ENCODE results near the gene TESPA1. TPM values are rescaled to one million over a fixed set of nuclear protein-coding genes. Genes with fewer than 3 reads are reported as not detected.

The TESPA1 gene
- total RNA-seq, 3 donors from 2014 or later (not counting 1 experiment from before 2014, with no cell fraction given): 39.9 to 59.6 (median 53.5) TPM

DNA sequence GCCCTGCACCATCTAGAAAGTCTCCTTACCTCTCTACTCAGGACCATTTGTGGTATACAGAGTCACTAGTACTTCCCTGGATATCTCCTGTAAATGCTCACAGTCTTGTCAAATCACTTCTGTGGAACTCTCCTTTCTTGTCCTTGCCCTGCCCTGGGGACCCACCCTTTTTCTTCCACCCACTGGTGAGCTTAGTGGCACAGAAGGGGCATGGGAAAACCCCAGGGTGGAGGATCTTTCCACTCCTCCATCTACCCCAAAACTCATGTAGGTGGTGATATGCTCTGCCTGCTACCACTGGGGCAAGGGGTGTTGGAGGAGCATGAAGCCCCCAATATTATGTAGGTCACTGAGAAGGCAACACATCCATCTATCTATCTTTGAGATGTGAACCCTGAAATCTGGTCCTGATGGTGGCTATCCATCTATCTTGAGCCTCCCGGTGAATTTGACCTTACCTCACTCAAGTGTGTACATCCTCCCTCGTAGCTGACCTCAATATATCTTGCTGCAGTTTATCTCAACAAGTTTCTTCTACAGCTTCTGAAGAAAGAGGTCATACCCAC, 943 bp downstream of the TESPA1 start:
- no peaks in the 10 kb centered on the region for H3K9me3 Mint-ChIP-seq
- H3K4me3 Mint-ChIP-seq: peak overlapping the region; percentile 92
- H3K27me3 ChIP-seq (ENCODE audit: control insufficient read depth, insufficient read depth, low read length): no peaks in the 10 kb centered on the region
- DNase-seq: peak in 1 of 2 donors; percentile 56
- TF ChIP-seq, protein P1, sequence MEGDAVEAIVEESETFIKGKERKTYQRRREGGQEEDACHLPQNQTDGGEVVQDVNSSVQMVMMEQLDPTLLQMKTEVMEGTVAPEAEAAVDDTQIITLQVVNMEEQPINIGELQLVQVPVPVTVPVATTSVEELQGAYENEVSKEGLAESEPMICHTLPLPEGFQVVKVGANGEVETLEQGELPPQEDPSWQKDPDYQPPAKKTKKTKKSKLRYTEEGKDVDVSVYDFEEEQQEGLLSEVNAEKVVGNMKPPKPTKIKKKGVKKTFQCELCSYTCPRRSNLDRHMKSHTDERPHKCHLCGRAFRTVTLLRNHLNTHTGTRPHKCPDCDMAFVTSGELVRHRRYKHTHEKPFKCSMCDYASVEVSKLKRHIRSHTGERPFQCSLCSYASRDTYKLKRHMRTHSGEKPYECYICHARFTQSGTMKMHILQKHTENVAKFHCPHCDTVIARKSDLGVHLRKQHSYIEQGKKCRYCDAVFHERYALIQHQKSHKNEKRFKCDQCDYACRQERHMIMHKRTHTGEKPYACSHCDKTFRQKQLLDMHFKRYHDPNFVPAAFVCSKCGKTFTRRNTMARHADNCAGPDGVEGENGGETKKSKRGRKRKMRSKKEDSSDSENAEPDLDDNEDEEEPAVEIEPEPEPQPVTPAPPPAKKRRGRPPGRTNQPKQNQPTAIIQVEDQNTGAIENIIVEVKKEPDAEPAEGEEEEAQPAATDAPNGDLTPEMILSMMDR (IDR thresholded peaks at IDR 0.05): no peak
- intact Hi-C loops (cut with micrococcal nuclease): no loop called here
- H3K27ac ChIP-seq (ENCODE audit: low read length): peak overlapping the region; percentile 90
- H3K4me3 ChIP-seq (ENCODE audit: low read length): peak overlapping the region; percentile 44
- peaks cover 12% of the 10 kb centered on the region for H3K36me3 ChIP-seq (ENCODE audit: control insufficient read depth, insufficient read depth, low read length)
- H3K4me1 Mint-ChIP-seq: peaks cover 67 to 69% of the 10 kb centered on the region in 2 donors
- H3K36me3 Mint-ChIP-seq: no peaks in the 10 kb centered on the region
- peak overlapping the region; percentile 88 to 94 for H3K27ac Mint-ChIP-seq
- no peak for ATAC-seq
- H3K4me1 ChIP-seq (ENCODE audit: control insufficient read depth, insufficient read depth, low read length): peaks cover 26% of the 10 kb centered on the region
- H3K9me3 ChIP-seq (ENCODE audit: control insufficient read depth, insufficient read depth, low read length): no peaks in the 10 kb centered on the region
- 13% methylated on average over 2 of the region's 2 CpGs for WGBS (ENCODE audit: insufficient coverage)
- no peaks in the 10 kb centered on the region for H3K27me3 Mint-ChIP-seq (ENCODE audit: low read depth in 2 of 2)

DNA sequence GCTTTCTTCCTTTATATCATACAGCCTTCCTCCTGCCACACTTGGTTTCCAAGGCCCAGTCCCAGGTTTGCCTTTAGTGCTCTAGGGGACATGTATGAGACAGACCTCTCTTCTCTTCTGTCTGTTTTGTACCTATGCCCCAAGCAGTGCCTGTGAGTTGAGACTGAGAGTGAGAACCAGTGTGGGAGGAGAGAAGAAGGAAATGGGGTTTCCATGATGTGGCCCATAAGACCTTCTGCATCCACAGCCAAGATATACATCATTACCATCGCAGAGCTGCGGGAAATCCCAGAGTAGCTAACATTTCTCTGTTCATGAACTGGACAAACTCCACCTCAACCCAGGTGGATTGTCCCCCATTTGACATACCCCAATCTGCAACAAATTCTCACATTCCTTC, 2.8 kb downstream of the TESPA1 start:
- Mint-ChIP-seq H3K9me3 (no peaks in the 10 kb centered on the region), H3K27ac (peak overlapping the region; percentile 88 to 94), H3K27me3 (ENCODE audit: low read depth in 2 of 2) (no peaks in the 10 kb centered on the region), H3K4me3 (peak overlapping the region; percentile 92), H3K36me3 (no peaks in the 10 kb centered on the region), H3K4me1 (peaks cover 85 to 87% of the 10 kb centered on the region in 2 donors)
- H3K4me1 ChIP-seq (ENCODE audit: control insufficient read depth, insufficient read depth, low read length): peaks cover 29% of the 10 kb centered on the region
- intact Hi-C loops (cut with micrococcal nuclease): no loop called here
- H3K36me3 ChIP-seq (ENCODE audit: control insufficient read depth, insufficient read depth, low read length): peaks cover 16% of the 10 kb centered on the region
- ATAC-seq: no peak
- peak overlapping the region; percentile 3 for H3K27ac ChIP-seq (ENCODE audit: low read length)
- TF ChIP-seq, protein P1 (IDR thresholded peaks at IDR 0.05): no peak
- WGBS (ENCODE audit: insufficient coverage): 71% methylated on average over 2 of the region's 2 CpGs
- H3K4me3 ChIP-seq (ENCODE audit: low read length): no peak overlapping the region
- DNase-seq: peak in 1 of 2 donors; percentile 62
- no peaks in the 10 kb centered on the region for H3K27me3 ChIP-seq (ENCODE audit: control insufficient read depth, insufficient read depth, low read length)
- H3K9me3 ChIP-seq (ENCODE audit: control insufficient read depth, insufficient read depth, low read length): no peaks in the 10 kb centered on the region

DNA sequence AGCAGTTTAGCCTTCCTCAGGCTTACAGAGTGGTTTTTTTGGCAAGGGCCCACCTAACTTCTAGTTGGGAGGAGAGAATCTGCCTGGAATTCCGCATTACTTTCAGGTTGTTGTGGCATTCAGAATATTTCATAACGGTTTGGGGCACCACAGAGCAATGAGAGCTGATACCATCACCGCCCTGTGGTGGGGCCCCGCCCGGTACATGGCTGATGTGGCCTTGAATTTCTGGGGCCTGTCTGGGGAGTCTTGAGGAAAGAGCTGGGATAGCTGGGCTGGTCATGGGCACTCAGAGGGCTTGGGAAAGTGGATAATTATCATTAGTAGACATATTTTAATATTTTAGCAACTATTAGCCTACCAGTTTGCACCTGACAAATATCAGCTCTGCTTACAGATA, 4.2 kb downstream of the TESPA1 start:
- Histone ChIP-seq H3K36me3 (ENCODE audit: control insufficient read depth, insufficient read depth, low read length) (peaks cover 19% of the 10 kb centered on the region), H3K27me3 (ENCODE audit: control insufficient read depth, insufficient read depth, low read length) (no peaks in the 10 kb centered on the region), H3K27ac (ENCODE audit: low read length) (peak overlapping the region; percentile 19), H3K4me1 (ENCODE audit: control insufficient read depth, insufficient read depth, low read length) (peaks cover 28% of the 10 kb centered on the region), H3K4me3 (ENCODE audit: low read length) (no peak overlapping the region), H3K9me3 (ENCODE audit: control insufficient read depth, insufficient read depth, low read length) (no peaks in the 10 kb centered on the region)
- peak overlapping the region; percentile 68 to 89 for H3K27ac Mint-ChIP-seq
- ATAC-seq: peak in 2 of 3 donors; percentile 29 to 44
- no peaks in the 10 kb centered on the region for H3K36me3 Mint-ChIP-seq
- no peaks in the 10 kb centered on the region for H3K27me3 Mint-ChIP-seq (ENCODE audit: low read depth in 2 of 2)
- peak overlapping the region; percentile 76 for H3K4me3 Mint-ChIP-seq
- 46% methylated on average over 5 of the region's 5 CpGs for WGBS (ENCODE audit: insufficient coverage)
- intact Hi-C loops (cut with micrococcal nuclease): no loop called here
- H3K4me1 Mint-ChIP-seq: peaks cover 95 to 97% of the 10 kb centered on the region in 2 donors
- TF ChIP-seq, protein P1 (IDR thresholded peaks at IDR 0.05): no peak
- H3K9me3 Mint-ChIP-seq: no peaks in the 10 kb centered on the region
- peak in 1 of 2 donors; percentile 62 for DNase-seq

DNA sequence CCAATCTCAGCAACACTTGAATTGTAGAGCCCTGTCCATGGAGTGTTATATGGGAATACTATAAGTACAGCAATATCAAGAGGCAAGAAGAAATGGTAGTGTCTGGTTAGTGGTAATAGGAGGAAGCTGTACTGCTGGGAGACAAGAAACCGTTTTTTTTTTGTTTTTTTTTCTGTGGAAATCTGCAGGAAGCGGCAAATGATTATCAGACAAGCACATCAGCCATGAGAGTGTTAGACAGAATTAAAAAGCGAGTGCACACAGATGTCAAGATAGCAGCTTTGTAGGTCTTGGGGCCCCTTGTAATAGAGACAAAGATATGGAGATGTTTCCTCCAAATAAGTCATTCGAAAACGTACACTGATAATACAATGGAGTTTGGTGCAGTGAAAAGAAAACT, 6.7 kb downstream of the TESPA1 start:
- no peaks in the 10 kb centered on the region for H3K27me3 Mint-ChIP-seq (ENCODE audit: low read depth in 2 of 2)
- peaks cover 21% of the 10 kb centered on the region for H3K36me3 Mint-ChIP-seq
- H3K27ac ChIP-seq (ENCODE audit: low read length): no peak overlapping the region
- peak in 1 of 2 donors; percentile 40 for DNase-seq
- TF ChIP-seq, protein P1 (IDR thresholded peaks at IDR 0.05): no peak
- peak in 1 of 3 donors; percentile 17 for ATAC-seq
- no peaks in the 10 kb centered on the region for H3K9me3 Mint-ChIP-seq
- peaks cover 85 to 90% of the 10 kb centered on the region in 2 donors for H3K4me1 Mint-ChIP-seq
- peaks cover 37% of the 10 kb centered on the region for H3K36me3 ChIP-seq (ENCODE audit: control insufficient read depth, insufficient read depth, low read length)
- 34% methylated on average over 5 of the region's 5 CpGs for WGBS (ENCODE audit: insufficient coverage)
- H3K4me1 ChIP-seq (ENCODE audit: control insufficient read depth, insufficient read depth, low read length): peaks cover 14% of the 10 kb centered on the region
- peak overlapping the region; percentile 38 to 68 for H3K27ac Mint-ChIP-seq
- H3K9me3 ChIP-seq (ENCODE audit: control insufficient read depth, insufficient read depth, low read length): no peaks in the 10 kb centered on the region
- no peak overlapping the region for H3K4me3 ChIP-seq (ENCODE audit: low read length)
- no peaks in the 10 kb centered on the region for H3K27me3 ChIP-seq (ENCODE audit: control insufficient read depth, insufficient read depth, low read length)
- intact Hi-C loops (cut with micrococcal nuclease): no loop called here
- peak overlapping the region; percentile 63 for H3K4me3 Mint-ChIP-seq

Data from natural killer cell (primary cell).